ENCODE measurements around the gene HAPLN3. TPM values are rescaled to one million over a fixed set of nuclear protein-coding genes. Genes with fewer than 3 reads are reported as not detected.

HAPLN3 gene
- total RNA-seq, 1 donor from 2014 or later = 0.27 TPM

DNA sequence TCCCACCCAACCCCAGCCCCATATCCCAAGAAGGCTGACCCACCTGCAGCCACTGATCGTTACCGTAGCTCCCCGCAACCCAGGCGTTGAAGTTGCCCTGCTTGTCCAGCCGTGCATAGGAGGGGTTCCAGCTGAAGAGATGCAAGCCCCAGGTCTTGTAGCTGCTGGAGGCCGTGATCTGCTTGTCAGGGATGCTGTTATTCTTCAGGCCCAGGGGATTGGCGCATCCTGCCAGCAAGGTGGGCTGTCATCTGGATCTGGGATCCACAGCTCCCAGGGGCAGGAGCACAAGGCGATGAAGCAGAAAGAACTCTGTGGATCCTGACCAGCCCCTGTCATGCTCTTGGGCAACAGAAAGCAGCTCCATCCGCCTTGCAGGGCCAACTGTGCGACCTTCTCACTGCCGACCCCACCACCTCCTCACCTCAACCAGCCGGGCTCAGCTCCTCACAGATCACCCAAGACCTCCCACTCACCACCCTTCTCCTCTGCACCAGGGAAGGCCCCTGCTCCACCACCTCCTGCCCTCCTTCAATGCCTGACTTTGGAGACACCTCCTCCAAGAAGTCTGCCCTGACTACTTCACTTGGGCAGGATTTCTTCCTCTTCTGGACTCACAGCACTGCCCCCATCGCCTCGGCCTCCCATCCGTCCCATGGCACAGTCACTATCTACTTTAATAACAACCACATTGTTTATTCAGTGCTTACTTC lies 6.3 kb upstream of the HAPLN3 start:
- Mint-ChIP-seq H3K27ac (ENCODE audit: unreplicated experiment) (no peak overlapping the region), H3K4me1 (ENCODE audit: low read depth, unreplicated experiment) (peaks cover 3% of the 10 kb centered on the region), H3K4me3 (ENCODE audit: unreplicated experiment) (no peak overlapping the region), H3K9me3 (ENCODE audit: unreplicated experiment) (peaks cover 5% of the 10 kb centered on the region), H3K27me3 (ENCODE audit: unreplicated experiment) (no peaks in the 10 kb centered on the region), H3K36me3 (ENCODE audit: unreplicated experiment) (no peaks in the 10 kb centered on the region)
- TF ChIP-seq, protein P1, sequence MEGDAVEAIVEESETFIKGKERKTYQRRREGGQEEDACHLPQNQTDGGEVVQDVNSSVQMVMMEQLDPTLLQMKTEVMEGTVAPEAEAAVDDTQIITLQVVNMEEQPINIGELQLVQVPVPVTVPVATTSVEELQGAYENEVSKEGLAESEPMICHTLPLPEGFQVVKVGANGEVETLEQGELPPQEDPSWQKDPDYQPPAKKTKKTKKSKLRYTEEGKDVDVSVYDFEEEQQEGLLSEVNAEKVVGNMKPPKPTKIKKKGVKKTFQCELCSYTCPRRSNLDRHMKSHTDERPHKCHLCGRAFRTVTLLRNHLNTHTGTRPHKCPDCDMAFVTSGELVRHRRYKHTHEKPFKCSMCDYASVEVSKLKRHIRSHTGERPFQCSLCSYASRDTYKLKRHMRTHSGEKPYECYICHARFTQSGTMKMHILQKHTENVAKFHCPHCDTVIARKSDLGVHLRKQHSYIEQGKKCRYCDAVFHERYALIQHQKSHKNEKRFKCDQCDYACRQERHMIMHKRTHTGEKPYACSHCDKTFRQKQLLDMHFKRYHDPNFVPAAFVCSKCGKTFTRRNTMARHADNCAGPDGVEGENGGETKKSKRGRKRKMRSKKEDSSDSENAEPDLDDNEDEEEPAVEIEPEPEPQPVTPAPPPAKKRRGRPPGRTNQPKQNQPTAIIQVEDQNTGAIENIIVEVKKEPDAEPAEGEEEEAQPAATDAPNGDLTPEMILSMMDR (IDR thresholded peaks at IDR 0.05; ENCODE audit: partially characterized antibody, unreplicated experiment) = no peak
- no peak for DNase-seq

DNA sequence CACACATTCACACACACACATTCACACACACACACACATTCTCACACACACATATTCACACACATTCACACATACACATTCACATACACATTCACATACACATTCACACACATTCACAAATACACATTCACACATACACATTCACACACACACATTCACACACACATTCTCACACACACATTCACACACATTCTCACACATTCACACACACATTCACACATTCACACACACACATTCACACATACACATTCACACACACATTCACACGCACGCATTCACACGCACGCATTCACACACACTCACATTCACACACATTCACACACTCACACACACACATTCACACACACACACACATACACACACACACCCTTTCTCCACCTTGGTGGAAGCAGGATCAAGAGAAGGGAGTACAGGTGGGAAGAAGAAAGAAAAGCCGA lies 5.7 kb upstream of the HAPLN3 start:
- Mint-ChIP-seq H3K9me3 (ENCODE audit: unreplicated experiment) (peaks cover 5% of the 10 kb centered on the region), H3K4me1 (ENCODE audit: low read depth, unreplicated experiment) (peaks cover 3% of the 10 kb centered on the region), H3K36me3 (ENCODE audit: unreplicated experiment) (no peaks in the 10 kb centered on the region), H3K4me3 (ENCODE audit: unreplicated experiment) (no peak overlapping the region), H3K27me3 (ENCODE audit: unreplicated experiment) (no peaks in the 10 kb centered on the region), H3K27ac (ENCODE audit: unreplicated experiment) (no peak overlapping the region)
- DNase-seq = no peak
- TF ChIP-seq, protein P1 (IDR thresholded peaks at IDR 0.05; ENCODE audit: partially characterized antibody, unreplicated experiment) = no peak

- no peak overlapping the region for H3K27ac Mint-ChIP-seq (ENCODE audit: unreplicated experiment)
- H3K27me3 Mint-ChIP-seq (ENCODE audit: unreplicated experiment) = peaks cover 4% of the 10 kb centered on the region
- TF ChIP-seq, protein P1 (IDR thresholded peaks at IDR 0.05; ENCODE audit: partially characterized antibody, unreplicated experiment) = no peak
- H3K36me3 Mint-ChIP-seq (ENCODE audit: unreplicated experiment) = no peaks in the 10 kb centered on the region
- no peak for DNase-seq
- H3K4me1 Mint-ChIP-seq (ENCODE audit: low read depth, unreplicated experiment) = peaks cover 3% of the 10 kb centered on the region
- H3K9me3 Mint-ChIP-seq (ENCODE audit: unreplicated experiment) = peaks cover 5% of the 10 kb centered on the region
- H3K4me3 Mint-ChIP-seq (ENCODE audit: unreplicated experiment) = no peak overlapping the region
These were observed 5.1 kb upstream of the HAPLN3 start for GRCh38 chr15:88900309-88900981.

- H3K4me1 Mint-ChIP-seq (ENCODE audit: low read depth, unreplicated experiment) = peaks cover 3% of the 10 kb centered on the region
- peaks cover 1% of the 10 kb centered on the region for H3K9me3 Mint-ChIP-seq (ENCODE audit: unreplicated experiment)
- H3K4me3 Mint-ChIP-seq (ENCODE audit: unreplicated experiment) = no peak overlapping the region
- TF ChIP-seq, protein P1 (IDR thresholded peaks at IDR 0.05; ENCODE audit: partially characterized antibody, unreplicated experiment) = no peak
- H3K27me3 Mint-ChIP-seq (ENCODE audit: unreplicated experiment) = peaks cover 4% of the 10 kb centered on the region
- no peak overlapping the region for H3K27ac Mint-ChIP-seq (ENCODE audit: unreplicated experiment)
- DNase-seq = no peak
- no peaks in the 10 kb centered on the region for H3K36me3 Mint-ChIP-seq (ENCODE audit: unreplicated experiment)
These were observed 3.9 kb upstream of the HAPLN3 start for GRCh38 chr15:88899251-88899650.

DNA sequence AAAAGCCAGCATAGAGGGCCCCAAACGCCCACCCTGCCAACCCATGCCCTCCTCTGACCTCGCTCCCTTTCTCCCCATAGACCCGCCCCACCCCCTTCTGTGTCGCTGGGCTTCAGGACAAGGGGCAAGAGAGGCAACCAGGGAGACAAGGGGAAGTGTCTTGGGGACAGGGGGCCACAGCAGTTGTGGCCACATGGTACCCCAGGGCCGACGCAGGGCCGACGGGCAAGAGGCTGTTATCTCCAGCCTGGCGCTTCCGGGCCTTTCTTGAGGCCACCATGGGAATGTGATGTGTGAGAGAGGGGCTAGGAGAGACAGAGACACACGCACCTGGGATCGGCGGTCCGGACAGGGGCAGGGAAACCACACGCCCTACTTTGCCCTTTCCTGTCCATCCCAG lies 3.4 kb upstream of the HAPLN3 start:
- H3K27me3 Mint-ChIP-seq (ENCODE audit: unreplicated experiment) = peaks cover 5% of the 10 kb centered on the region
- TF ChIP-seq, protein P1 (IDR thresholded peaks at IDR 0.05; ENCODE audit: partially characterized antibody, unreplicated experiment) = no peak
- H3K36me3 Mint-ChIP-seq (ENCODE audit: unreplicated experiment) = no peaks in the 10 kb centered on the region
- no peak for DNase-seq
- H3K9me3 Mint-ChIP-seq (ENCODE audit: unreplicated experiment) = peaks cover 1% of the 10 kb centered on the region
- no peak overlapping the region for H3K4me3 Mint-ChIP-seq (ENCODE audit: unreplicated experiment)
- peaks cover 3% of the 10 kb centered on the region for H3K4me1 Mint-ChIP-seq (ENCODE audit: low read depth, unreplicated experiment)
- H3K27ac Mint-ChIP-seq (ENCODE audit: unreplicated experiment) = no peak overlapping the region
